Measurements from ENCODE around the gene KLHL17. TPM values are rescaled to one million over a fixed set of nuclear protein-coding genes. Genes with fewer than 3 reads are reported as not detected.
A peak's percentile ranks its signal among the peaks of the same experiment; 100 is the strongest.

The KLHL17 gene
- total and polyA plus RNA-seq, 9 of the 15 experiments (the other 6 are each of a cell fraction or from before 2014, with no cell fraction given): 0.14 to 84.8 (median 13.0) TPM

DNA sequence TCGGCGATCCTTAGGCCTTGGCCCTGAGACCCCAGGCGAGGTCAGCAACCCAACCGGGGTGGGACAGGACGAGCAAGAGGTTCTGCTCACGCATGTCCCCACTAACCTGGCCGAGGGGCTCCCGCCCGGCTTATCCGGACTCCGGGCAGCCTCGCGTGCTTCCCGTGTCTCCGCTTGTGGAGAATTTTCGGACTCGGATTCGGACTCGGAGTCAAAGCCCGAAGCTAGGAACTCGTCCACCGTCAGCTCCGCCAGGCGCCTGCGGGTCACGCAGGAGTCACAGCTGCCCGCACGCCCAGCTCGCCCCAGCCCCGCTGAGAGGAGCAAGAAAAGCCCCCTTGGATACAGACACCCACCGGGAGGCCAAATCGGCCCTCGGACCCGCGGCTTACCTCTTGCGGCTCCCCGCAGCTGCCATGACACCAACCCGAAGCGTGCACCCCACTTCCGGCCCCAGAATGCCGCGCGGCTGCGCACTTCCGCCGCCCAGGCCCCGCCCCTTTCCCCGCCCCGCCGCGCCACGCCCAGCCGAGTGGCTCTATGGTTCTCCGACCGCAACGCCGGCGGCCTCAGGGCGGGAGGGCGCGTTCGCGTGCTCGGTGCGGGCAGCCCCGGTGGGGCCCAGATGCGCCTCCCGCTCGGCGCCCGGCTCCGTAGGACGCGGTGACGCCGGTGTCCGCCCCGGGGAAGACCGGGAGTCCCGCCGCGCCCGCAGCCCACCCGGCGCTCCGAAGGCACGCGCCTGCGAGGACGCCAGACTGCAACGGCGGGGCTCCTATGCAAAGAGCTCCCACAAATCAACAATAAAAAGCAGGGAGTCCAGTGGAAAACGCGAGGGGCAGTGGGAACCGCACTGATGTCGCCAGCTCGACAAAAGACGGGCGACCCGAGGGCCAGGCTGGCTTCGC lies 1.3 kb upstream of the KLHL17 start, which contains the start of gene NOC2L (continued):
- TF ChIP-seq, protein P1, sequence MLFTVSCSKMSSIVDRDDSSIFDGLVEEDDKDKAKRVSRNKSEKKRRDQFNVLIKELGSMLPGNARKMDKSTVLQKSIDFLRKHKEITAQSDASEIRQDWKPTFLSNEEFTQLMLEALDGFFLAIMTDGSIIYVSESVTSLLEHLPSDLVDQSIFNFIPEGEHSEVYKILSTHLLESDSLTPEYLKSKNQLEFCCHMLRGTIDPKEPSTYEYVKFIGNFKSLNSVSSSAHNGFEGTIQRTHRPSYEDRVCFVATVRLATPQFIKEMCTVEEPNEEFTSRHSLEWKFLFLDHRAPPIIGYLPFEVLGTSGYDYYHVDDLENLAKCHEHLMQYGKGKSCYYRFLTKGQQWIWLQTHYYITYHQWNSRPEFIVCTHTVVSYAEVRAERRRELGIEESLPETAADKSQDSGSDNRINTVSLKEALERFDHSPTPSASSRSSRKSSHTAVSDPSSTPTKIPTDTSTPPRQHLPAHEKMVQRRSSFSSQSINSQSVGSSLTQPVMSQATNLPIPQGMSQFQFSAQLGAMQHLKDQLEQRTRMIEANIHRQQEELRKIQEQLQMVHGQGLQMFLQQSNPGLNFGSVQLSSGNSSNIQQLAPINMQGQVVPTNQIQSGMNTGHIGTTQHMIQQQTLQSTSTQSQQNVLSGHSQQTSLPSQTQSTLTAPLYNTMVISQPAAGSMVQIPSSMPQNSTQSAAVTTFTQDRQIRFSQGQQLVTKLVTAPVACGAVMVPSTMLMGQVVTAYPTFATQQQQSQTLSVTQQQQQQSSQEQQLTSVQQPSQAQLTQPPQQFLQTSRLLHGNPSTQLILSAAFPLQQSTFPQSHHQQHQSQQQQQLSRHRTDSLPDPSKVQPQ (CRISPR knock-in tag; IDR thresholded peaks at IDR 0.05; ENCODE audit: borderline replicate concordance): 0 out of 2 replicates have a peak, but pooled peaks have one; percentile 23
- TF ChIP-seq MBD2 (IDR thresholded peaks at IDR 0.05; ENCODE audit: borderline replicate concordance, low read depth): peak; percentile 65
- peak; percentile 99 for TF ChIP-seq C11orf30 (IDR thresholded peaks at IDR 0.05; ENCODE audit: low read depth)
- TF ChIP-seq, protein P2, sequence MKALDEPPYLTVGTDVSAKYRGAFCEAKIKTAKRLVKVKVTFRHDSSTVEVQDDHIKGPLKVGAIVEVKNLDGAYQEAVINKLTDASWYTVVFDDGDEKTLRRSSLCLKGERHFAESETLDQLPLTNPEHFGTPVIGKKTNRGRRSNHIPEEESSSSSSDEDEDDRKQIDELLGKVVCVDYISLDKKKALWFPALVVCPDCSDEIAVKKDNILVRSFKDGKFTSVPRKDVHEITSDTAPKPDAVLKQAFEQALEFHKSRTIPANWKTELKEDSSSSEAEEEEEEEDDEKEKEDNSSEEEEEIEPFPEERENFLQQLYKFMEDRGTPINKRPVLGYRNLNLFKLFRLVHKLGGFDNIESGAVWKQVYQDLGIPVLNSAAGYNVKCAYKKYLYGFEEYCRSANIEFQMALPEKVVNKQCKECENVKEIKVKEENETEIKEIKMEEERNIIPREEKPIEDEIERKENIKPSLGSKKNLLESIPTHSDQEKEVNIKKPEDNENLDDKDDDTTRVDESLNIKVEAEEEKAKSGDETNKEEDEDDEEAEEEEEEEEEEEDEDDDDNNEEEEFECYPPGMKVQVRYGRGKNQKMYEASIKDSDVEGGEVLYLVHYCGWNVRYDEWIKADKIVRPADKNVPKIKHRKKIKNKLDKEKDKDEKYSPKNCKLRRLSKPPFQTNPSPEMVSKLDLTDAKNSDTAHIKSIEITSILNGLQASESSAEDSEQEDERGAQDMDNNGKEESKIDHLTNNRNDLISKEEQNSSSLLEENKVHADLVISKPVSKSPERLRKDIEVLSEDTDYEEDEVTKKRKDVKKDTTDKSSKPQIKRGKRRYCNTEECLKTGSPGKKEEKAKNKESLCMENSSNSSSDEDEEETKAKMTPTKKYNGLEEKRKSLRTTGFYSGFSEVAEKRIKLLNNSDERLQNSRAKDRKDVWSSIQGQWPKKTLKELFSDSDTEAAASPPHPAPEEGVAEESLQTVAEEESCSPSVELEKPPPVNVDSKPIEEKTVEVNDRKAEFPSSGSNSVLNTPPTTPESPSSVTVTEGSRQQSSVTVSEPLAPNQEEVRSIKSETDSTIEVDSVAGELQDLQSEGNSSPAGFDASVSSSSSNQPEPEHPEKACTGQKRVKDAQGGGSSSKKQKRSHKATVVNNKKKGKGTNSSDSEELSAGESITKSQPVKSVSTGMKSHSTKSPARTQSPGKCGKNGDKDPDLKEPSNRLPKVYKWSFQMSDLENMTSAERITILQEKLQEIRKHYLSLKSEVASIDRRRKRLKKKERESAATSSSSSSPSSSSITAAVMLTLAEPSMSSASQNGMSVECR (CRISPR knock-in tag; IDR thresholded peaks at IDR 0.05): peak; percentile 91
- peak; percentile 69 for TF ChIP-seq ETV5 (CRISPR knock-in tag; IDR thresholded peaks at IDR 0.05; ENCODE audit: low read depth)
- TF ChIP-seq, protein P3, sequence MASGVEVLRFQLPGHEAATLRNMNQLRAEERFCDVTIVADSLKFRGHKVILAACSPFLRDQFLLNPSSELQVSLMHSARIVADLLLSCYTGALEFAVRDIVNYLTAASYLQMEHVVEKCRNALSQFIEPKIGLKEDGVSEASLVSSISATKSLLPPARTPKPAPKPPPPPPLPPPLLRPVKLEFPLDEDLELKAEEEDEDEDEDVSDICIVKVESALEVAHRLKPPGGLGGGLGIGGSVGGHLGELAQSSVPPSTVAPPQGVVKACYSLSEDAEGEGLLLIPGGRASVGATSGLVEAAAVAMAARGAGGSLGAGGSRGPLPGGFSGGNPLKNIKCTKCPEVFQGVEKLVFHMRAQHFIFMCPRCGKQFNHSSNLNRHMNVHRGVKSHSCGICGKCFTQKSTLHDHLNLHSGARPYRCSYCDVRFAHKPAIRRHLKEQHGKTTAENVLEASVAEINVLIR (CRISPR knock-in tag; IDR thresholded peaks at IDR 0.05): no peak
- TF ChIP-seq CTBP1 (IDR thresholded peaks at IDR 0.05; ENCODE audit: borderline replicate concordance): 0 out of 2 replicates have a peak, but pooled peaks have one; percentile 14
- TF ChIP-seq, protein P4, sequence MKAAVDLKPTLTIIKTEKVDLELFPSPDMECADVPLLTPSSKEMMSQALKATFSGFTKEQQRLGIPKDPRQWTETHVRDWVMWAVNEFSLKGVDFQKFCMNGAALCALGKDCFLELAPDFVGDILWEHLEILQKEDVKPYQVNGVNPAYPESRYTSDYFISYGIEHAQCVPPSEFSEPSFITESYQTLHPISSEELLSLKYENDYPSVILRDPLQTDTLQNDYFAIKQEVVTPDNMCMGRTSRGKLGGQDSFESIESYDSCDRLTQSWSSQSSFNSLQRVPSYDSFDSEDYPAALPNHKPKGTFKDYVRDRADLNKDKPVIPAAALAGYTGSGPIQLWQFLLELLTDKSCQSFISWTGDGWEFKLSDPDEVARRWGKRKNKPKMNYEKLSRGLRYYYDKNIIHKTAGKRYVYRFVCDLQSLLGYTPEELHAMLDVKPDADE (conservative IDR thresholded peaks at IDR 0.05; ENCODE audit: control insufficient read depth, low read depth, low read length): 0 out of 2 replicates have a peak, but pooled peaks have one; percentile 79
- no peak for TF ChIP-seq TEAD4 (IDR thresholded peaks at IDR 0.05; ENCODE audit: low read length)
- TF ChIP-seq TEAD4 (CRISPR knock-in tag; IDR thresholded peaks at IDR 0.05; ENCODE audit: borderline replicate concordance): peak; percentile 70; the same call in 1 of the 2 replicates
- TF ChIP-seq ERF (CRISPR knock-in tag; IDR thresholded peaks at IDR 0.05): peak; percentile 74; the same call in 1 of the 2 replicates
- peak; percentile 89 to 95 for TF ChIP-seq SIN3A (IDR thresholded peaks at IDR 0.05; ENCODE audit: borderline replicate concordance in 2 of 2, control insufficient read depth in 1 of 2, low read depth in 2 of 2, low read length in 2 of 2)
- TF ChIP-seq SRSF1 (IDR thresholded peaks at IDR 0.05; ENCODE audit: low read depth, low read length): 0 out of 2 replicates have a peak, but pooled peaks have one; percentile 52
- TF ChIP-seq XRCC5 (IDR thresholded peaks at IDR 0.05; ENCODE audit: low read depth, low read length): 0 out of 2 replicates have a peak, but pooled peaks have one; percentile 32
- peak; percentile 92 for TF ChIP-seq GABPB1 (CRISPR knock-in tag; IDR thresholded peaks at IDR 0.05)
- TF ChIP-seq PTTG1 (tag; IDR thresholded peaks at IDR 0.05; ENCODE audit: low read depth): no peak
